ENCODE results near the gene MYO5A.
"Not testable (repeated sequence)": the region's sequence is repeated elsewhere in the genome, so short reads cannot be mapped to it uniquely, and the experiment has no call there.

Gene MYO5A

GRCh38 chr15:52528564-52529340 is at the start of gene MYO5A:
Gene MYO5A (minus strand): TSS chr15:52528880. CDS start chr15:52528806, 74 bp downstream.
- DNase-seq = peak; percentile 15

DNA sequence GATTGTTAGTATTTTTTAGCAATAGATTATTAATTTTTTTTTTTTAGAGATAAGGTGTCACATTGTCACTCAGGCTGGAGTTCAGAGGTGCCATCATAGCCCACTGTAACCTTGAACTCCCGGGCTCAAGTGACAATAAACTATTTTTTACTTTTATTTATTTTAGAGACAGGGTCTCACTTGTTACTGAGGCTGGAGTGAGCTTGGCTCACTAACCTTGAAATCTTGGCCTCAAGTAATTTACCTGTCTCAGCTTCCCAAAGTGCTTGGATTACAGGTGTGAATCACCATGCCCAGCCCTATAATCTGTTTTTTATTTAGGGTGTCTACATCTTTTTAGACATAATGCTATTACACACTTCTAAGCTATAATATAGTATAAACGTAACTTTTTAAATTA is 48.0 kb upstream of the MYO5A start:
- DNase-seq = no peak

DNA sequence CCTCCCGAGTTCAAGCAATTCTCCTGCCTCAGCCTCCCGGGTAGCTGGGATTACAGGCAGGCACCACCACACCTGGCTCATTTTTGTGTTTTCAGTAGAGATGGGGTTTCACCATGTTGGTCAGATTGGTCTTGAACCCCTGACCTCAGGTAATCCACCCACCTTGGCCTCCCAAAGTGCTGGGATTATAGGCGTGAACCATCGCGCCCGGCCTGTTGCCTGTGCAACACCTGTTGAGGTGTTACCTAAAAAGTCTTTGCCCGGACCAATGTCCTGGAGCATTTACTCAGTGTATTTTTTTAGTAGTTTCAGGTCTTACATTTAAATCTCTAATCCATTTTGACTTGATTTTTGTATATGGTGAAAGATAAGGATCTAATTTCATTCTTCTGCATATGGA is 46.9 kb upstream of the MYO5A start:
- not testable (repeated sequence) for DNase-seq

- DNase-seq = no peak
Observed at GRCh38 chr15:52575072-52575471, 46.4 kb upstream of the MYO5A start.

DNA sequence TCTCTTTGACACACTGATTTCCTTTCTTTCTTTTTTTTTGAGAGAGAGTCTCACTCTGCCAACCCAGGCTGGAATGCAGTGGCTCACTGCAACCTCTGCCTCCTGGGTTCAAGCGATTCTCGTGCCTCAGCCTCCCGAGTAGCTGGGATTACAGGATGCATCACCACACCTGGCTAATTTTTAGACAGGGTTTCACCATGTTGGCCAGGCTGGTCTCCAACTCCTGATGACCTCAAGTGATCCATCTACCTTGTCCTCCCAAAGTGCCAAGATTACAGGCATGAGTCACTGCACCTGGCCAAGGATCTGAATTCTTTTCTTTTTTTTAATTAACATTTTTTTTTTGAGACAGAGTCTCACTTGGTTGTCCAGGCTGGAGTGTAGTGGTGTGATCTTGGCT is 45.9 kb upstream of the MYO5A start:
- DNase-seq = not testable (repeated sequence)

DNA sequence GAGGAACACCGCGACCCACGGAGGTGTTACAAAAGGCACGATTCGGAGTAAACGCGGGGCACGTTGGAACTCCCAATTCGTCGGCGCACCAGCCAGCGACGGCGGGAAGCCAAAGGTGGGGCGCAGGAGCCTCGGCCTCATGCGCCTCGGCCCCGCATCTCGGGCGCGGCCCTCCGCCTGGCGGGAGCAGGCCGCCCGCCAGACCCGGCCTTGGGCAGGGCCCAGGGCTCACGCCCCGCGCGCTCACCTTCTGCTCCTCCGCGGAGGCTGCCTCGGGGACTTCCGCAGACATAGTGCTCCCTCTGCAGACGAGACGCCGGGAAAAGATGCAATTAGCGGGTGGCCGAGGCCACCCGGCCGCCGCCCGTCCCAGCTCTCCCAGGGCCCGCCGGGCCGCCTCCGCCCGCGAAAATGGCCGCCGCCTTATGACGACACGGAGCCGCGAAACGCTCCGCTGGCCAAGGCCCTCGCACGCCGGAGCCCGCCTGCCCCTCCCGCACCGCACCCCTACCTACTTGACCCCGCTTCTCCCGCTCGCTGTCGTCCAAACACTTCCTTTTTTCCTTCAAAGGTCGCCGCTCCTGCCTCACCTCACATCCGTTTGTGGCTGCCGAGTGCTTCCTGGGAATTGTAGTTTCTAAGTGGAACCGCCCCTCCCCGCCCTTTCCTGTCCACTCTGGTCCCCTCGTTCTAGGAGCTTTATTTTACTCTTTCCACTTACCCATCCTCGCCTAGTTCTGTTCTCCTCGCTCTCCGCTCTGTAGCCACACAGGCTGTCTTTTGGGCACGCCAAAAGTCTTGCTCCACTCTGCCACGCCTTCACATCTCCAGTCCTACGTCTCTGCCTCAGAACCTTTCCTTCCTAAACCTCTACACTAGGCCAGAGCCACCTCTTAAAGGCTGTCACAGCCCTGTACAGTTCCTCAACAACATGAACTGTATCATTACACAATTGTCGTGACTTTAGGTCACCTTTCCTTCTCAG is 40.2 kb upstream of the MYO5A start, which contains the start of gene ARPP19:
ARPP19 (minus strand) TSS at position 430 of the 985 bp plus-strand sequence; CDS start at position 292, 138 bp downstream.
- DNase-seq = peak; percentile 88

DNA sequence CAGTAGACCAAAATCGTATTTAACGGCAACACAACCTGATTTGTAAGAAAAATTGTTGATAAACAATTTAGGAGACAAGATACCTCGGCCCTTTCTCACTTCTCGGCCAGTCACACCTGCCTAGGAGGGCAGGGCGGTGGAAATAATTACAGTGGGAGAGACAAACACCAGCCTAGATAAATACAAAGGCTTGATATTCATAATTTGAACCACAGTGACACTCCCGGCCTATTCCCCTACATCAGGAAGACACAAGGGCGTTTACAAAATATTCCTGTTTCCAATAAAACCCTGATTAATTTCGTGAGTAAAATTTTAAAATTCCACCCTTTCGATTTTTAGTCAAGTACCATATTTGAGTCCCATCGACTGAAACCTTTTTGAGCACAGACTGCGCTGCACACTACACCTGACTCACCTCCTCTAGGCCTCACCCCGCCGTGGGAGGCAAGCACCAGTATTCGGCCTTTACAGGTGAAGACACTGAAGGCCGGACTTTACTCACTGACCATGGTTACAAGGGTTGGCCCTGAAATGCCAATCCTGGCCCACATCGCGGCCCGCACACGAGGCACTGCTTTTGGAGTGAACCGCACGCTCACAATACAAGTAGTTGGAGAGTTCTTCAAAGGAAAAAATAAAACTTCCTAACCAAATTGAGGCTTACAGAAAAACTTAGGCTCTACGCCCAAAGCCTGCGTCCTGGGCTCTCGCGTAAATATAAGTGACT is 39.4 kb upstream of the MYO5A start:
- no peak for DNase-seq

GRCh38 chr15:52566889-52567288 is 38.2 kb upstream of the MYO5A start:
- no peak for DNase-seq

GRCh38 chr15:52565417-52566358 is 37.0 kb upstream of the MYO5A start:
- DNase-seq = not testable (repeated sequence)

- DNase-seq = no peak
Observed at GRCh38 chr15:52563501-52564060, 34.9 kb upstream of the MYO5A start.

- DNase-seq = no peak
Observed at GRCh38 chr15:52559575-52559974, 30.9 kb upstream of the MYO5A start.

- DNase-seq = no peak
Observed at GRCh38 chr15:52559022-52559421, 30.3 kb upstream of the MYO5A start.

DNA sequence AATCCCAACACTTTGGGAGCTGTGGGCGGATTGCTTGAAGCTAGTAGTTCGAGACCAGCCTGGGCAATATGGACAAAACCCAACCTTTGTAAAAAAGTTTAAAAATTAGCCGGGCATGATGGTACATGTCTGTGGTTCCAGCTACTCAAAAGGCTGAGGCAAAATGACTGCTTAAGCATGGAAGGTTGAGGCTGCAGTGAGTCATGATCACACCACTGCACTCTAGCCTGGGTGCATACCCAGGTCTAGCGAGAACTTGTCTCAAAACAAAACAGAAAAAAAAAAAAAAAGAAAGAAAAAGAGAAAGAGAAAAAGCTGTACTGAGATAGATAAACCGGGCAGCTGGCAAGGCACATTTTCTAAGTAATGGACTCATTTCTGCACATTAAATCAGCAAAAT is 29.5 kb upstream of the MYO5A start:
- DNase-seq = no peak

- no peak for DNase-seq
Observed at GRCh38 chr15:52557274-52557641, 28.6 kb upstream of the MYO5A start.

GRCh38 chr15:52556524-52557273 is 28.0 kb upstream of the MYO5A start:
- DNase-seq = no peak

- DNase-seq = no peak
Observed at GRCh38 chr15:52552303-52552702, 23.6 kb upstream of the MYO5A start.

DNA sequence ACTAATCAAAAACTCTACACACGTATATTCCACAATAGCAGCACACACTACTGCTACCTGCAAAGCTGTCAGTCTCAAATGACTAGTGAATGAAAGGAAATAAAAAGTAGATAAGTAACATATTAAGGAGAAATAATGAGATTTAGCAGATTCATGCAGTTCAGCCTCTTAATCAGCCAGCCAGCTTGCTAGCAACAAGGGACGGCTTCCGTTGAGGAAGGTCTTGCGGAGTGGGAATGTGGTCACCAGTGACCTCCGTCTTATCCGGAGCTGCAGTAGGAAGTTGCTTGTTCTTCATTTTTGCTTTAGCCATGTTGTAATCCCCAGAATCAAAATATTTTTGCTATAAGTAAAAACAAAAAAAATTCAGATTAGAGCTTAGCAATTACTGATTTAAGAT is 23.1 kb upstream of the MYO5A start:
- DNase-seq = no peak

- DNase-seq = not testable (repeated sequence)
Observed at GRCh38 chr15:52551186-52551585, 22.5 kb upstream of the MYO5A start.

- no peak for DNase-seq
Observed at GRCh38 chr15:52546031-52546751, 17.5 kb upstream of the MYO5A start.

Measured in NCI-H446 treated with DMSO at 0.1 percent for 48 hours (cell line).